ENCODE measurements around the gene PFKM.
A peak's percentile ranks its signal among the peaks of the same experiment; 100 is the strongest.
"Not testable (repeated sequence)": the region's sequence is repeated elsewhere in the genome, so short reads cannot be mapped to it uniquely, and the experiment has no call there.

Gene PFKM

DNA sequence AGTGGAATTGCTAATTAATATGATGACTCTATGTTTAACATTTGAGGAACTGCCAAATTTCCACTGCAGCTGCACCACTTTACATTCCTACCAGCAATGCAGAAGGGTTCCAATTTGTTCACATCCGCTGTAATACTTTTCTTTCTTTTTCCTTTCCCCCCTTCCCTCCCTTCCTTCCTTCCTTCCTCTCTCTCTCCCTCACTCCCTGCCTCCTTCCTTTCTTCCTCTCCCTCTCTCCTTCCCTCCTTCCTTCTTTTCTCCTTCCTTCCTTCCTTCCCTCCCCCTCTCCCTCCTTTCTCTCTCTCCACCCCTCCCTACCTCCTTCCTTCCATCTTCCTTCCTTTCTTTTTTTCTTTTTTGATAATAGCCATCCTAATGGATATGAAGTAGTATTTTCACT is 3.2 kb upstream of the PFKM start:
- DNase-seq, result no peak

DNA sequence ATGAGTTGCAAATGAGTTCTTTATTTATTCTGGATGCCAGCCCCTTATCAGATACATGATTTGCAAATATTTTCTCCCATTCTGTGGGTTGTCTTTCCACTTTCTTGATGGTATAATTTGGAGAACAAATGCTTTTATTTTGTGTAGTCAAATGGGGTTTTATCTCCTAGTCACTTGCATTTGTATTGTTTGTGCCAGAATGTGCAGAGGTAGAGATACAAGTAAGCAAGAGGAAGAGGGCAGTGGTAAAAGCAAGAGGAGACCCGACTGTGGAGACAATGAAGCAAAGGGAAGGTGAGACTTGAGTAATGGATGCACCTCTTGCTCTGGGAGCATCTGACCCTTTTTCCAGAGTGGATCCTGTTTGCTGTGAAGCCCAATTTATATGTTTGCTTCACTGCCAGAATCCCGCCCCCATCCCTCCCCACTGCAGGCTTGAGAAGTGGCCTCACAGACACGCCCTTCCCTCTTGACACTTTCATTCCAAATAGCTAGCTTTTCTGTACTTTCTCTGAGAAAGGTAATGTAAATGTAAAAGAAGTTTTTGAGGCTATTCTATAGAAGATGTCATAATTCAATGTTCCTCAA is 786 bp upstream of the PFKM start:
- no peak for DNase-seq

DNA sequence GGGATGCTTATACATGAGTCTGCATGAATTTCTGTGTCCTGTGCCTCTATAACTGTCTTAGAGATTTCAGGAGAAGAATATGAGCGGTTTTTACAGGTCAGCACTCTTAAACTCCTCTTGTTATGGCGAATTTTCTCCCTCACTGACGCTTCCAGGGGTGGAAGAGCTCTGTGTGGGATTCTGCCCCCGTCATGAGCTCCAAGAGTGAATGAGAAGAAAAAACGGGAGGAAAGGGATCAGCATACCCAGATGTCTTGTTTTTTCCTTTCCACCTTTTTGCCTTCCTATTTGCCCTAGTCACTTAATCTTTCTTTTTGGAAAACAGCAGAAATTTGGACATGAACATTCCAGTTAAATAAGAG is 651 bp downstream of the PFKM start:
- no peak for DNase-seq

DNA sequence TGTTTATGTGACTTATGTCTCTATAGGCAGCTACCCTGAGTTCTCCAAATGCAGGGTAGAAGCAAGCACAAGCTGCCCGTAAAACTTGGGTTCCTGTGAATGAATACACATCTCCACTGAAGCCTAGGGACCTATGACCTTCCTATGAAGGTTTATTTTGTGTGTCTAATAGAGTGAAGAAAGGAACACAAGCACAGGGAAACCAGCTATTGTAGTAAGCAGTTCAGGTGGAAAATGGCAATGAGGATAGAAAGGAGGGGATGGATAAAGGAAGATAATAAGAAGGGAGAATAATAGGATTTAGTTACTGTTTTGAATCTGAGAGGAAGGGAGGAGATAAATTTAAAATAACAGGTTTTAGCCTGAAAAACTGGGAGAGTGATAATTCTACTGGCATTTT is 2.4 kb downstream of the PFKM start:
- DNase-seq, result no peak

DNA sequence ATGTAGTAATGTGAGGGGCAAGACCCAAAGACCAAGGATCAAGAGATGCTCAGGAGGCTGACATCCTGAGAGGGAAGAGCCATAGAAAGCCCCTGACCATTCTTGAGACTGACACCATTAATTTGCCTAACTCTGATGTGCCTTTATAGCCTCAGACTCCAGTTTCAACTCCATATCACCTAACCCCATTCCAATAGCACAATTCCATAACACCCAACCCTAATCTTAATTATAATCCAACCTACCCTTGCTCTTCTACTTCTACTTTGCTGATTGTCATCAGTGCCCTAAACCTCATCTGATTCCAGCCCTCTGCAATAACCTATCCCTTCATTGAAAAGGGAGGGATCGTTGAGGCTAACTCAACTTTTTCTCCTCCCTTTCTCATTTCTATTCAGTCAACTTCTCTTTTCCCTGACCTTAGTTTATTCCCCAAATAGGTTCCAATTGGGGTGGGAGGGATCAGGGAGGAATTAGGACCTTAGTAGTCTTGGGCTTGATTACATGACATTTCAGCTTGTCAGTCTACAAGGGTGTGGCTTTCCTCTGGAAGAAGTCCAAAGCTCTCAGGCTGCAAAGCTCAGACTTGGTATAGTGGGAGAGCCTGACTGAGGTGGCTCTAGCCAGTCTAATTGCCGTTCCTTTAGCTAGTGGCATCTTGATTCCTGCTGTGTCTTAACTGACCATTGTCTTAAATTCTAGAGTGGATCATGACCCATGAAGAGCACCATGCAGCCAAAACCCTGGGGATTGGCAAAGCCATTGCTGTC is 3.1 kb downstream of the PFKM start:
- DNase-seq, result no peak

DNA sequence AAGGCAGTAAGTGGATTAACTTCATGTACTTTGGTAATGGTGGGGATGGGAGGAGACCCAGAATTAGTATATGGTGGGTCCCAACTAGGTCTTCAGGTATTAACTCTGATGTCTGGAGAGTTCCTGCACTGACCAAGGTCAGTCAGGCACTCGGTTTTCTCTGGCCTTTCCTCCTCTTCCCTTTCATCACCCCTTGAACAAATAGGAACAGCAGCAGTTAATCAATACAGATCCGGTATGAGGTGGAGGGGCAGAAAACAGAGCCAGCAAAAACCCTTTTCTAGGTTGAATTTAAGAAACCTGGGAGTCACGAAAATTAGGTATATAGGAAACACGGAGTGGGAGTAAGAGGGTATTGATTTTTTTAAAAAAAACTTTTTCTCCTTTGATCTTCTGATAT is 4.0 kb downstream of the PFKM start:
- no peak for DNase-seq

DNA sequence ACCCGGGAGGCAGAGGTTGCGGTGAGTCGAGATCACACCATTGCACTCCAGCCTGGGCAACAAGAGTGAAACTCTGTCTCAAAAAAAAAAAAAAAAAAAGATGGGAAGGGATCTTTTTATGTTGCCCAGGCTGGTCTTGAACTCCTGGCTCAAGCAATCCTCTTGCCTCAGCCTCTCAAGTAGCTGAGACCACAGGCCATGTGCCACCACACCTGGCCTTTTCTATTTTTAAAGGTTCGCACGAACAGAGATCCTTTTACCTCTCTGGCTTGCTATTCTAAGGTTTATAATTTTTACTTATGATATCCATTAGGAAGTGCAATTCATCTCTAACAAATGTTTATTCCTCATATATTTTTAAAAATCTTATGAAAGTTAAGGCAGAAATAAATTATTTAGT is 6.4 kb downstream of the PFKM start:
- not testable (repeated sequence) for DNase-seq

DNA sequence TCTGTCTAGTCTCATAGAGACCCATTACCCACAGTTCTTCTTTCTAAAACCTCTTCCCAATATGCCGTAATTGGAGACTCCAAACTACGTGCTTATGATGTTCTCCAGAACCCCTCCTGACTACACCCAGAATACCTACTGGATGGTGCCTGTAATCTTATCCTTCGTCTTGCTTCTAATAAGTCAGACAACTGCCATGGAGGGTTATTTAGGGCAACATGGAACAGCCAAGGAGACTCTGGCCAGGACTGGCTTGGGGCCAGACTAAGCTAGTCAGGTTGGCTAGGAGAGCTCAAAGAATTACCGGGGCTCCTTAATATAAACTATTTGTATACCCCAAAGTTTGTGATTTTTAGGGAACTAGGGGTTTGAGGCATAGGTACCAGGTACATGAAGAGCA is 6.8 kb downstream of the PFKM start:
- DNase-seq, result no peak

DNA sequence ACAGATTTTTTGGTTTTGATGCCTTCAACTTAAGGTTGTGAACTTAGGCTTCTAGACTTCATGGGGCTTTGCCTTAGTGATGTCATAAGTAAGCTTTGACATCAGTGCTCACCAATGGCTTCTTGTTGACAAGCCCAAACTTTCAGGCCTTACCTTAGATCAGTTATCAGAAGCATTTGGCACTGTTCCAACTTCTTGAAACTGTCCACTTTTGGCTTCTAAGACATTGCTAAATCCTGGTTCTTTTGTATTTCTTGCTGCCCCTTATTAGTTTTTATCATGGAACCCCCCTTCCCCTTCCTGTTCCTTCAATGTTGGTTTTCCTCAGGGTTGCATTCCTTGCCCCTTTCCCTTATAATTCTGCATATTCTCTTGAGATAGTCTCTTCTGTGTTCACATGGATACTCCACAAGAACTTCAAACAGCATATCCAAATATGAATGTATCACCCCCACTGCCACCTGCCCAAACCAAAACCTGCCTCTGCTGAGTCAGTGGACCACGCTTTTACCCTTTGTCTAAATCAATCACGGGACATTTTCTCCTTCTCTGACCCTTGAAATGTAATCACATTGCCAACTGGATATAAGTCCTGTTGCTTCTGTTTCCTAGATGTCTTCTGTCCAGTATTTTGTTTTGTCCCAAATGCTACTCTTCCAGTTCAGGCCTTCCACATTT is 7.9 kb downstream of the PFKM start:
- DNase-seq, result no peak

DNA sequence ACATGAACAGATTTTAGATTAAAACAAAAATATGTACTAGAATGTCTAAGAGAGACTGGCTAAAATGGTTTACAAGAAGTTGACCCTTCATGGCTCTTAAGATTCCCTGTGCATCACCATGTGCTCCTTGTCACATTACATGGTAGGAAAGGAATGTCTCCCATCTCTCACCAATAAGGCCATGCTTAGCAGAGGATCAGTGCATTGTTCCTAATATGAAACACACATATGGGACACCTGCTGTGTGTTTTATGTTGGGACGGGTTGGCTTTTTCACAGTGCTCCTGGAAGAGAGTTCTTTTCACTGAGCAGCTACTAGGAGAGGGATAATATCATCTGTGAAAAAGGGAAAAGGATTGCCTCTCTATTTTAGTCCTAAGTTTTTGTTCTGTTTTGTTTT is 9.6 kb downstream of the PFKM start:
- DNase-seq, result no peak

DNA sequence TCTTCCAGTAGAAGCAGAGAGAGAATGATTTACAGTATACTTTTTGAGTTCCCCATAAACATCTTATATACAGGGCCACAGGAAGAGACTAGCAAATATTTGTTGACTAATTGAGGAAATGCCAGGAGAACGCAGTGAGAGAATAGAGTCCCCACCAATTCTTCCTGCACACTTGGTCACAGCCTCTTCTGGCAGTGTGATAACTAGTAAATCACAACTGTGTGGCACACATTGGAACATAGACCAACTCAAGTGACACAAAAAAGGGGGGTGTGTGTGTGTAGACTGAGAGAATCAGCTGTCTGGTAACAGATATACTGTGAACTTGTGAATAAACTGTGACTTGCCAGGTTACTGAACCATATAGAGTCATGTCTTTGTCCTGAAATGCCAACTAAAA is 10.2 kb downstream of the PFKM start:
- no peak for DNase-seq

DNA sequence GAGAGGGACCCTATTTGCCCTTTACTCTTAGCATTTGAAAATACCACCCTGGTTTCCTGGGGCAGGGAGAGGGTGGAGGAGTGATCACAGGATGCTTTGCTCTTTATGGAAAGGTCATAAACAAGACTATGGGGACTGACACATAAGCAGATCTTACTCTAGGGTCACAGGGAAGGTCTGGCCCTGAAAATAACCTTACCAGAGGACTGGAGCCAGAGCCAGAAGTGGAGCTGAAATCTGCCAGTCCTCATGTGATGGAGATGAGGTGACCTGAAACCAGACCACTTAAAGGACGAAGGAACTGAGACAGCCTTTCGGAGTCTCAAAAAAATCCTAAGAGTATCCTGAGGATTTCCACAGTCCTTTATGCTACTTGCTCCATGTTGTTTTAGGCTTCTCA is 12.4 kb downstream of the PFKM start:
- no peak for DNase-seq

DNA sequence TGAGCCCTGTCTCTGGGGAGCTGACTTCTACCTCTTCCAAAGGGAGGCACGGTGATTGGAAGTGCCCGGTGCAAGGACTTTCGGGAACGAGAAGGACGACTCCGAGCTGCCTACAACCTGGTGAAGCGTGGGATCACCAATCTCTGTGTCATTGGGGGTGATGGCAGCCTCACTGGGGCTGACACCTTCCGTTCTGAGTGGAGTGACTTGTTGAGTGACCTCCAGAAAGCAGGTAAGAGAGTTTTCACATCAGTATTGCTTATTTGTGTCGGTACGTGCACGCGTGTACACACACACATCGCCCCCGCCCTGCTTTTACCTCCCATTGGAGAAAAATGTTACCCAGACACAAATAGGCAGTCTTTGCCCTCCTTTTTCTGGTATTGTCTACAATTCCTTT is 13.7 kb downstream of the PFKM start:
- no peak for DNase-seq

DNA sequence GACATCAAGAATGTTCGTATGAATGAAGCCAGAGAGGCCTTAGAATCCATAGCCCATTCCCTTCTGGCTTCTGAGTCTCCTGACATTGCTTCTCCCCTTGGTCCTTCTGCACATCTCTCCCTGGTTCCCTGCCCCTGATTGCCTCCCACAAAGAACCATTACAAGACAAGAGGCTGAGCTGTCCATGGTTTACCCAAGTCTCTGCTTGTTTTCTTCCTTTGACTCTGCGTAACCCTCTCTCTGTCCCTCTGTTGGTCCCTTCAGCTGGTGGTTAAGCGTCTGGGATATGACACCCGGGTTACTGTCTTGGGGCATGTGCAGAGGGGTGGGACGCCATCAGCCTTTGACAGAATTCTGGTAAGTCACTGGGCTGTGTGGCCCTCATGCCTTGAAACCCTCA is 15.9 kb downstream of the PFKM start:
- DNase-seq, result no peak

DNA sequence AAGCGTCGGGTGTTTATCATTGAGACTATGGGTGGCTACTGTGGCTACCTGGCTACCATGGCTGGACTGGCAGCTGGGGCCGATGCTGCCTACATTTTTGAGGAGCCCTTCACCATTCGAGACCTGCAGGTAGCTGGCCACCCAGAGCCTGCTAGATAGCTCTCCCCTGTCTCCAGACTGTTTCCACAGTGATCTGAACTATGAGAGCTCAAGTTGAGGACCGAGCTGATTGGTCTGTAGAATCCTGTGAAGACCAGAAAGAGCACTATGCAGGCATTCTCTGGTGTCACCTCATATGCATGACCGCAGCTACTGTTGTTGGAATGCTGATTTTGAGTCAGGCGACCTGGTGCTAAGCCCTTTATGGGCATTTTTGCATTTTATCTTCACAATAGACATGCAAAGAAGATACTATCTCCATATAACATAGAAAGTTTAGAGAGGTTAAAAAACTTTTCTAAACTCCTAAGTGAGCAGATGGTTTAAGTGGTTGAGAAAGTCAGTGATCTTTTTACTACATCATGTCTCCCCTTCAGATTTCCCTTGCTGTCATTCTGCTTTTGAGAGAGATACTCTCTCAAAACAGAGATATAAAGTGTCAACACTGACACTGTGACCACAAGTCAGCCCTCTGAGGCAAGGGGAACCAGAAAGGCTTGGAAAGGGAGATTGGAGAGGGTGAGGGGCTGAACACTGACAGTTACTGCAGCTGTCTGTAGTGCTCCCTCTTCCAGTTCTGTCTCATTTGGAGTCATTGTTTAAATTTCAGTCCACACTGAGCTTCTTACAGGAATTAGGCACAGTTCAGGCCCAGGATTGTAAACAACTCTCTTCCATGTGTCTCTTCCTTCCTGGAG is 23.9 kb downstream of the PFKM start:
- no peak for DNase-seq

DNA sequence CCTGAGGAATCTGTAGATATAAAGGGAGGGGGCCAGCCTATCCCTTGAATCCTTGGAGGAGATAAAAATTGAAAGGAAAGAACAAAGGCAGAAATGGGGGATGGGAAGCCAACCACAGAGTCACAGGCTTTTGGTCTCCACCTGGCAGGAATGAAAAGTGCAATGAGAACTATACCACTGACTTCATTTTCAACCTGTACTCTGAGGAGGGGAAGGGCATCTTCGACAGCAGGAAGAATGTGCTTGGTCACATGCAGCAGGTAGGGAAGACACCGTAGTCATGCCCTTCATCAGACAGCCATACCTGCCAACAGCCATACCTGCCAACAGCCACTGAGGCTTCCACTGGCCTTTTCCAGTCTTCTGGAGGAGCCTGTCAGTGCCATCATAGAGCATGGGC is 24.7 kb downstream of the PFKM start:
- no peak for DNase-seq

DNA sequence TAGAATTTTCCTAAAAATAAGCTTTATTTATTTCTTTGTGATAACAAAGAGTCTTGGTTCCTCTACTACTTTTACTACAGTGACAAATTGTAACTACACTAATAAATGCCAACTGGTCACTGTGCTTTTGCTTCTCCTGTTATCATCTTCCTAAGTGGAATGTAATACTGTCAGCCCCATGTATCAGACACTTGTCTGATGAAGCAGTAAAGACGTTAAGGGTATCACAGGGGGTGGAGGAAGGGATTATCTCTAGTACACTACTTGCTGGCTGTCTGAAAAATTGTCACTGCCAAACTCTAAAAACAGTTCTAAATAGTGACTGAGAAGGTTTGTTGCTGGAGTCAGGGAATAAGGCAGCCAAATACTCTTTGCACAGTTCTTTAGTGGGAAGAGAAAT is 26.8 kb downstream of the PFKM start:
- no peak for DNase-seq

DNA sequence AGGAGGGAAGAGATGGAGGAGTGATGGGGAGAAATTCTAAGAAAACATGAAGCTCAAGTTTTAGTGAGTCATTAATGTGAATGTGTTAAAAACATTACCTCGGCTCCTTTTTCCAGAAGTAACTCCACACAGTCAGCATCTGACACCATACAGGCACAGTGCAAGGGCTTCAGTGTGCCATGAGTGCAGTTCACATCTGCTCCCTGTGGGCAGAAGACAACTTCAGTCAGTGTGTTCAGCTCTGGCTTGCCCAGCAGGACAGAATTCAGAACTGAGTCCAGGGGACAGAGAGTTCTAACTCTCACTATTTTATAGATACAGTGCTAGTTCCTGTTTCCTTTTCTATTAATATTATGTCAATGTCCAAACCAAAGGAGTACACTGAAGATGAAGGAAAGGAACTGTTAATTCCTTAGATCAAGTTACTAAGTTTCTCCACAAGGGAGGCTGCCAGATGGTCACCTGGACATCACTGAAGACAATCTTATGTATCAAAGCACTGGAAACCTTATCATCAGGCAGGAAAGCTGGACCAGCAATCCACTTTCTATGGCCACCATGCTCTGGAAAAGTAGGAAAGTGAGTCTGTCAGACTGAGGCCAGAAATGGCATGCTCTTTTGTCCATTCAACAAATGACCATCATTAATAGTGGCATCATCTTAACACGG is 32.1 kb downstream of the PFKM start:
- DNase-seq, result no peak

DNA sequence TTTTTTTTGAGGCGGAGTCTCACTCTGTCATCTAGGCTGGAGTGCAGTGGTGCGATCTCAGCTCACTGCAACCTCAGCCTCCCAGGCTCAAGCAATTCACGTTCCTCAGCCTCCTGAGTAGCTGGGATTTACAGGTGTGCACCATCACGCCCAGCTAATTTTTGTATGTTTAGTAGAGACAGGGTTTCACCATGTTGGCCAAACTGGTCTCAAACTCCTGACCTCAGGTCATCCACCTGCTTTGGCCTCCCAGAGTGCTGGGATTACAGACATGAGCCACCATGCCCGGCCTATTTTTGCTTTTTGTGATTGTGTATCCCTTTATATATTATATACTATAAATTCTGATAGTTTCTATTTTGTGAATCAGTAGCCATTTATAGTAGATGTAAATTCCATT is 36.6 kb downstream of the PFKM start:
- not testable (repeated sequence) for DNase-seq

DNA sequence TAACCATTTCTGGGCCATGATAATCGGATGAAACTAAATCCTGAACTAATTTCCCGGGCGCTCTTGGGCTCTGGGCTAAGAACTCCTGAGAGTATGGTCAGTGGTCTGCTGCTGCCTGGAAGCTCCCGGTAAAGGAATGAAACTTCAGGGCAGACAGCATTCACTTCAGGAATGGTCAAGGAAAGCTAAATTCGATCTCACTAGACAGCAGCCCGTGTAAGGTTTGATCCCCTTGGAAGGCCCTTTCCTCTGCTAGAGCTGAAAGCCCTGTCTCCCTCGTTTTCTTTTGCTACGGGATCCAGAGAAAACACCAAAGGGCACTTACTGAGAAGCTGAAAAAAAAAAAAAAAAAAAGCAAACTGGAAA is 37.5 kb downstream of the PFKM start:
- DNase-seq, result no peak

DNA sequence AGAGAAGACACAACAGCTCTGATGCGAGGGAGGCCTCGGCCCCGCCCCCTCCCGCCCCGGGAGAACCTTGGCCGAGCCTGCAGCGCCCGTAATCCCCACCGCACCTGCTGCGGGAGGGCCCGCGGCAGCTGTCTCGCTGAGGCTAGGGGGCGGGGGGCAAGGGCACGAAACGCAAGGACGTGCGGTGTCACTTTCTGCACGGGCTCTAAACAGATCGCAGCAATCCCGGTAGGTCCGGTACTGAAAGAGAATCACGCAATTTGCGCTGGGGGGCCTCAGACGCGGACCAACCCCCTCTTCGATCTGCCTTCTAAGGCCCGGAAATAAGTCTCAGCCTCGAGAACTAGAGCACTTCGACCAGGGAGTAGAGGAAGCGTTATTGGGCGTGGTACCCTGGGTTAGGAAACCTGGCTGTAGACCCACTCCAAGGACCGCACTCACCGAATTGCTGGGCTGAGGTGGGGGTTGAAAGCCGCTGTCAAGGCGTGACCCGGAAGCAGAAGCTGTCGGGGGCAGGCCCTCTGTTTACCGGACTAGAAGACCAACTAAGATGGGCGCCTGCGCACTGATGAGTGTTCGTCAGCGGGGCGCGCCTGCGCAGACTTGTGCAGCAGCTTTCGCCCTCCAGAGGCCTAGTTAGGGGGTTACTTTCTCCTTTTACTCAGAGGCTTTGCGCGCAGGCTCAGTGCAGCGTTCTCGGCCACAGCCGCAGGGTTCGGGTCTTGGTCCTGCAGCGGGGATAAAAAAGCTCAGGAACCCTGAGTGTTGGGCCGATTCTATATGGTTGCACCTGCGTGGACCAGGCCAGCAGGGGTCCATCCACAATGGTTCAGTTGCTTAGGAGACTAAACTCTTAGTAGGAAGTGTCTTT is 38.1 kb downstream of the PFKM start, which contains the start of gene ASB8:
Gene ASB8 (minus strand): TSS at position 498 of the 871 bp plus-strand sequence. CDS start 4,019 bp downstream, outside the sequence.
- DNase-seq, result peak; percentile 99

DNA sequence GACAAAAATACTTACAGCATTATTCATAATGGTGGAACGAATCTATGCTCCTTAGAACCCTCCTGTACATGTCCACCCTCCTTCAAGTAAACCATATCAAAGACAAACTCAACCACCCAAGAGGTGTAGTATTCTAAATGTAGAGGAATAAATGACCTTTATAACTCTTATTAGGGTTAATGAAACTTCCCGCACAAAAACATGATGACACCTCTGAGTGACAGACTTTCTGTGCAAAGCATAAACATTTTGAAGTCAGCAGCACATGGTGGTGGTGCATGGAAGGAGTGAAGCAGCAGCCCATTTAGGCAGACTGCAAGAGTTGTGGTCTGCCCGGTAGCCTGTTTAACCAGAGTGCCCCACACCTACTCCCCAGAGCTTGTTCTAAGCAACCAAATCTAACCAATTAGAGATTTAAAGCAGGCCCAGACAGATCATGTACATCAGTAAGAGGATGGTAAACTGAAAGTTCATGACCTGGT is 38.8 kb downstream of the PFKM start:
- no peak for DNase-seq

Data from stimulated activated CD4-positive, alpha-beta T cell treated with anti-CD3 and anti-CD28 coated beads, Interleukin-2, amount 100 ng/mL, for 24 hours (primary cell).